Neural progenitor cell (in vitro differentiated cells): Measurements from ENCODE around the gene CFAP97D1. TPM values are rescaled to one million over a fixed set of nuclear protein-coding genes. Genes with fewer than 3 reads are reported as not detected.

ENCODE experiments used
- DNase-seq: peaks from one replicate; pipeline ENCODE4 v3.0.0-alpha.2; 2016; ENCODE audit warnings: low spot score
- H2AFZ ChIP-seq: fragments of 200-600 bp; sonication (generic); replicated peaks from 2 replicates; pipeline ENCODE4 v1.6.1; 2016; ENCODE audit warnings: antibody characterized with exemption
- H3F3A ChIP-seq: fragments of 200-600 bp; sonication (generic); 2 replicates; pipeline ENCODE4 v1.6.1; 2016; ENCODE audit warnings: antibody characterized with exemption, low read depth
- H3K27ac ChIP-seq: fragments of 200-600 bp; sonication (generic); 2 replicates; pipeline ENCODE4 v1.5.1; 2016; ENCODE audit warnings: mild to moderate bottlenecking
- H3K27me3 ChIP-seq: fragments of 200-600 bp; sonication (generic); 2 replicates; pipeline ENCODE4 v1.6.1; 2016; ENCODE audit warnings: mild to moderate bottlenecking, moderate library complexity
- H3K36me3 ChIP-seq: fragments of 200-600 bp; sonication (generic); 2 replicates; pipeline ENCODE4 v1.5.1; 2016
- H3K4me1 ChIP-seq: fragments of 200-600 bp; sonication (generic); 2 replicates; pipeline ENCODE4 v1.6.1; 2016; ENCODE audit warnings: mixed run types
- H3K4me2 ChIP-seq: fragments of 200-600 bp; sonication (generic); 2 replicates; pipeline ENCODE4 v1.6.1; 2016
- H3K4me3 ChIP-seq: fragments of 200-600 bp; sonication (generic); 2 replicates; pipeline ENCODE4 v1.5.1; 2016
- H3K79me2 ChIP-seq: fragments of 200-600 bp; sonication (generic); 2 replicates; pipeline ENCODE4 v1.6.1; 2016; ENCODE audit warnings: low read depth
- H3K9ac ChIP-seq: fragments of 200-600 bp; sonication (generic); 2 replicates; pipeline ENCODE4 v1.6.1; 2016
- H3K9me3 ChIP-seq: fragments of 200-600 bp; sonication (generic); 2 replicates; pipeline ENCODE4 v1.5.1; 2016; ENCODE audit warnings: low read depth
- H4K20me1 ChIP-seq: fragments of 200-600 bp; sonication (generic); 2 replicates; pipeline ENCODE4 v1.6.1; 2016; ENCODE audit warnings: low read depth
- H3K27ac Mint-ChIP-seq: 3 replicates; pipeline ENCODE4 v1.8.0; 2021; ENCODE audit warnings: mixed read lengths
- H3K27me3 Mint-ChIP-seq: 2 replicates; pipeline ENCODE4 v1.8.0; 2022; ENCODE audit warnings: low read depth, mild to moderate bottlenecking, inconsistent platforms, moderate library complexity, mixed read lengths; ENCODE audit not compliant: insufficient read depth
- H3K36me3 Mint-ChIP-seq: 3 replicates; pipeline ENCODE4 v1.8.0; 2021; ENCODE audit warnings: mixed read lengths
- H3K4me1 Mint-ChIP-seq: 3 replicates; pipeline ENCODE4 v1.8.0; 2021; ENCODE audit warnings: mixed read lengths
- H3K4me3 Mint-ChIP-seq: 3 replicates; pipeline ENCODE4 v1.8.0; 2021; ENCODE audit warnings: mild to moderate bottlenecking, moderate library complexity, mixed read lengths
- H3K9me3 Mint-ChIP-seq: 3 replicates; pipeline ENCODE4 v1.8.0; 2020; ENCODE audit warnings: mixed read lengths
- EZH2 ChIP-seq: fragments of 200-600 bp; sonication (generic); IDR thresholded peaks from 2 replicates; pipeline ENCODE4 v1.6.1; 2017; ENCODE audit warnings: antibody characterized with exemption, mild to moderate bottlenecking, moderate library complexity
- total RNA-seq: library from RNA; depleted of rRNA; stranded (reverse); fragments of >200 nt; gene quantifications from 2 replicates; pipeline ENCODE4 v1.2.3, GENCODE V29; 2015; ENCODE audit warnings: low replicate concordance
- TF ChIP-seq, protein P1 (sequence below): fragments of 200-600 bp; sonication (generic); IDR thresholded peaks from 2 replicates; pipeline ENCODE4 v1.5.1; 2017; ENCODE audit warnings: antibody characterized with exemption, mild to moderate bottlenecking

The CFAP97D1 gene
- total RNA-seq, 1 donor from 2014 or later, result not detected

DNA sequence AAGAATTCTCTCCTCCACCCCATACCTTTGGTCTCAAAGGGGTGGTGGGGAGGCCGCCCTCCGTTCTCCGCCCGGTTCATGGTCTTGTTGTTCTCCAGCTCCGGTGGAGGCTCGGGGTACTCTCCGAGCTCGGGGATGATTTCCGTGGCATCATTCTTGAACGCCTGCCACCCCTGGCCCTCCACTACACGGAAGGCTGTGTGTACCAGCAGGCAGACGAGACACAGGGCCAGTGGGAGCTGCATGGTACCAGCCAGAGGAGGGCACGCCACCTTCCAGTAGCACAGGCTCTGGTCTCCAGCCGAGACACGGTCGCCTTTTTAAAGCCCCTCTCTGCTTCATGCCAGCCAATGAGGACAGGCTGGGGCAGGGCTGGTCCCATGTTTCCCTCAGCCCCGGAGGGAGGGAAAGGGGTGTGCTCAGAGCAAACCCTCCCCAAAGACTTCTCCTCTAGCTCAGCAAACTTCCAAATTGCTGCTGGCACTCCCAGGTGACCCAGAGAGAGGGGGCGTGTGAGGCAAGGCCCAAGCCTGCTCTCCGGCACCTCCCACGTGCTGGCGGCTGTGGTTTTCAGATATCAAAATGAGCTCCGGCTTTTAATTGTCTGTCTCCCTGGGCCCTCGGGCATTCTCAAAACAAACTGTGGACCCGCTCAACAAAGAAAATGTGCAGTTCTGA, 21.6 kb upstream of the CFAP97D1 start, which contains the start of gene SOST:
Gene SOST, minus strand, starts transcription at position 295 of the 678 bp plus-strand sequence. Its CDS starts 50 bp downstream, at position 245.
- peak within 1 kb of the TSS; percentile 87 for H3K27ac Mint-ChIP-seq

GRCh38 chr17:43759836-43760235, 20.4 kb upstream of the CFAP97D1 start:
- Mint-ChIP-seq H3K4me3 (peak overlapping the region; percentile 72), H3K36me3 (no peaks in the 10 kb centered on the region), H3K4me1 (peaks cover 40% of the 10 kb centered on the region), H3K9me3 (no peaks in the 10 kb centered on the region), H3K27ac (peak overlapping the region; percentile 69), H3K27me3 (peaks cover 8% of the 10 kb centered on the region)
- no peak overlapping the region for H3K9ac ChIP-seq
- H3K36me3 ChIP-seq, result no peaks in the 10 kb centered on the region
- TF ChIP-seq EZH2, result no peak
- TF ChIP-seq, protein P1, sequence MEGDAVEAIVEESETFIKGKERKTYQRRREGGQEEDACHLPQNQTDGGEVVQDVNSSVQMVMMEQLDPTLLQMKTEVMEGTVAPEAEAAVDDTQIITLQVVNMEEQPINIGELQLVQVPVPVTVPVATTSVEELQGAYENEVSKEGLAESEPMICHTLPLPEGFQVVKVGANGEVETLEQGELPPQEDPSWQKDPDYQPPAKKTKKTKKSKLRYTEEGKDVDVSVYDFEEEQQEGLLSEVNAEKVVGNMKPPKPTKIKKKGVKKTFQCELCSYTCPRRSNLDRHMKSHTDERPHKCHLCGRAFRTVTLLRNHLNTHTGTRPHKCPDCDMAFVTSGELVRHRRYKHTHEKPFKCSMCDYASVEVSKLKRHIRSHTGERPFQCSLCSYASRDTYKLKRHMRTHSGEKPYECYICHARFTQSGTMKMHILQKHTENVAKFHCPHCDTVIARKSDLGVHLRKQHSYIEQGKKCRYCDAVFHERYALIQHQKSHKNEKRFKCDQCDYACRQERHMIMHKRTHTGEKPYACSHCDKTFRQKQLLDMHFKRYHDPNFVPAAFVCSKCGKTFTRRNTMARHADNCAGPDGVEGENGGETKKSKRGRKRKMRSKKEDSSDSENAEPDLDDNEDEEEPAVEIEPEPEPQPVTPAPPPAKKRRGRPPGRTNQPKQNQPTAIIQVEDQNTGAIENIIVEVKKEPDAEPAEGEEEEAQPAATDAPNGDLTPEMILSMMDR, result no peak
- peak overlapping the region; percentile 19 for H3K4me3 ChIP-seq
- H3K27me3 ChIP-seq, result peaks cover 14% of the 10 kb centered on the region
- DNase-seq, result no peak
- H3K9me3 ChIP-seq, result no peaks in the 10 kb centered on the region
- peak overlapping the region; percentile 61 for H3K4me2 ChIP-seq
- peaks cover 11% of the 10 kb centered on the region for H3K4me1 ChIP-seq
- no peak overlapping the region for H3K27ac ChIP-seq
- H4K20me1 ChIP-seq, result no peaks in the 10 kb centered on the region
- peaks cover 4% of the 10 kb centered on the region for H3F3A ChIP-seq
- H2AFZ ChIP-seq, result no peak overlapping the region
- H3K79me2 ChIP-seq, result no peaks in the 10 kb centered on the region

More for the DNA sequence above, 21.6 kb upstream of the CFAP97D1 start, which contains the start of gene SOST:
- Histone ChIP-seq H3K27me3 (peaks cover 26% of the 10 kb centered on the region), H3K79me2 (no peaks in the 10 kb centered on the region), H4K20me1 (no peaks in the 10 kb centered on the region), H3K4me2 (no peak within 1 kb of the TSS), H3K36me3 (no peaks in the 10 kb centered on the region), H3F3A (peaks cover 4% of the 10 kb centered on the region), H3K27ac (no peak within 1 kb of the TSS), H3K4me3 (no peak within 1 kb of the TSS), H2AFZ (no peak within 1 kb of the TSS), H3K9ac (no peak within 1 kb of the TSS), H3K9me3 (no peaks in the 10 kb centered on the region), H3K4me1 (peaks cover 11% of the 10 kb centered on the region)
- TF ChIP-seq, protein P1, result no peak
- H3K36me3 Mint-ChIP-seq, result no peaks in the 10 kb centered on the region
- H3K9me3 Mint-ChIP-seq, result no peaks in the 10 kb centered on the region
- no peak for DNase-seq
- H3K27me3 Mint-ChIP-seq, result peaks cover 13% of the 10 kb centered on the region
- peaks cover 40% of the 10 kb centered on the region for H3K4me1 Mint-ChIP-seq
- H3K4me3 Mint-ChIP-seq, result peak within 1 kb of the TSS; percentile 46

GRCh38 chr17:43760254-43760852, 19.9 kb upstream of the CFAP97D1 start:
- no peak overlapping the region for H3K9ac ChIP-seq
- no peaks in the 10 kb centered on the region for H3K9me3 ChIP-seq
- peaks cover 8% of the 10 kb centered on the region for H3K27me3 ChIP-seq
- Mint-ChIP-seq H3K27me3 (peaks cover 8% of the 10 kb centered on the region), H3K4me3 (peak overlapping the region; percentile 72), H3K4me1 (peaks cover 40% of the 10 kb centered on the region), H3K27ac (peak overlapping the region; percentile 69), H3K9me3 (no peaks in the 10 kb centered on the region), H3K36me3 (no peaks in the 10 kb centered on the region)
- H3K4me3 ChIP-seq, result peak overlapping the region; percentile 19
- H2AFZ ChIP-seq, result no peak overlapping the region
- no peaks in the 10 kb centered on the region for H4K20me1 ChIP-seq
- H3K4me2 ChIP-seq, result peak overlapping the region; percentile 61
- peaks cover 4% of the 10 kb centered on the region for H3F3A ChIP-seq
- H3K79me2 ChIP-seq, result no peaks in the 10 kb centered on the region
- no peaks in the 10 kb centered on the region for H3K36me3 ChIP-seq
- H3K27ac ChIP-seq, result no peak overlapping the region
- TF ChIP-seq EZH2, result no peak
- TF ChIP-seq, protein P1, result peak; percentile 100
- DNase-seq, result peak; percentile 95
- H3K4me1 ChIP-seq, result peaks cover 11% of the 10 kb centered on the region
